IMR-90 (cell line): ENCODE data around the gene CEP70. TPM values are rescaled to one million over a fixed set of nuclear protein-coding genes. Genes with fewer than 3 reads are reported as not detected.

Experiments
- ATAC-seq: fragments of 200-7000 bp; cut with Tn5 transposase; 2 replicates; pipeline ENCODE4 v1.9.1; 2020; ENCODE audit warnings: low read depth, mild to moderate bottlenecking, moderate library complexity
- BruUV-seq: library from RNA; stranded (reverse); fragments of 400-500 nt; replicated peaks from 2 replicates; lab custom pipeline; 2021; lab: Mats Ljungman, UMichigan
- CTCF ChIA-PET: fragments of 300-600 bp; formaldehyde crosslinking; extraction: SDS; loops from one replicate; lab custom pipeline; 2021; ENCODE audit warnings: antibody characterized with exemption; lab: Yijun Ruan, JAX
- POLR2A ChIA-PET: fragments of 300-600 bp; sonication (Branson Sonifier 250); formaldehyde crosslinking; loops from one replicate; lab custom pipeline; 2022; ENCODE audit warnings: antibody characterized with exemption; ENCODE audit not compliant: unreplicated experiment; lab: Charles Lee
- DNase-seq: peaks from one replicate; pipeline ENCODE4 v3.0.0; 2013
- H2AFZ ChIP-seq: replicated peaks from 2 replicates; pipeline ENCODE3; 2013; ENCODE audit warnings: low read length, mild to moderate bottlenecking; ENCODE audit not compliant: poor library complexity
- H2AK5ac ChIP-seq: 2 replicates; pipeline ENCODE4 v1.6.1; 2013; ENCODE audit warnings: low read depth, low read length, inconsistent platforms
- H2AK9ac ChIP-seq: replicated peaks from 2 replicates; pipeline ENCODE3; 2013; ENCODE audit warnings: mild to moderate bottlenecking, low read depth, low read length, moderate library complexity; ENCODE audit not compliant: poor library complexity
- H2BK120ac ChIP-seq: 2 replicates; pipeline ENCODE4 v1.6.1; 2013; ENCODE audit warnings: low read depth, low read length, inconsistent platforms
- H2BK15ac ChIP-seq: 3 replicates; pipeline ENCODE4 v1.6.1; 2013; ENCODE audit warnings: low read depth, low read length, inconsistent platforms
- H2BK20ac ChIP-seq: 2 replicates; pipeline ENCODE4 v1.6.1; 2013; ENCODE audit warnings: low read depth, mild to moderate bottlenecking, inconsistent platforms, low read length, moderate library complexity
- H2BK5ac ChIP-seq: 2 replicates; pipeline ENCODE4 v1.6.1; 2013; ENCODE audit warnings: mild to moderate bottlenecking, low read depth, low read length, inconsistent platforms; ENCODE audit not compliant: poor library complexity, severe bottlenecking
- H3K14ac ChIP-seq: replicated peaks from 2 replicates; pipeline ENCODE4 v1.6.1; 2013; ENCODE audit warnings: low read depth, low read length, inconsistent platforms
- H3K18ac ChIP-seq: 2 replicates; pipeline ENCODE4 v1.6.1; 2013; ENCODE audit warnings: low read depth, low read length, control low read depth
- H3K23ac ChIP-seq: 2 replicates; pipeline ENCODE4 v1.6.1; 2013; ENCODE audit warnings: low read depth, low read length, inconsistent platforms
- H3K27ac ChIP-seq: 2 replicates; pipeline ENCODE4 v1.5.1; 2013; ENCODE audit warnings: mild to moderate bottlenecking, control low read depth, low read length; ENCODE audit not compliant: insufficient read depth
- H3K27me3 ChIP-seq: 2 replicates; pipeline ENCODE4 v1.6.1; 2013; ENCODE audit warnings: low read length; ENCODE audit not compliant: control insufficient read depth, insufficient read depth
- H3K36me3 ChIP-seq: 2 replicates; pipeline ENCODE4 v1.6.1; 2013; ENCODE audit warnings: low read length, mixed read lengths; ENCODE audit not compliant: control insufficient read depth, insufficient read depth
- H3K4ac ChIP-seq: 2 replicates; pipeline ENCODE4 v1.6.1; 2013; ENCODE audit warnings: low read depth, low read length, inconsistent platforms
- H3K4me1 ChIP-seq: 2 replicates; pipeline ENCODE4 v1.6.1; 2013; ENCODE audit warnings: low read length, mixed read lengths; ENCODE audit not compliant: control insufficient read depth, insufficient read depth
- H3K4me2 ChIP-seq: 2 replicates; pipeline ENCODE4 v1.6.1; 2013; ENCODE audit warnings: low read depth, mild to moderate bottlenecking, control low read depth, low read length, moderate library complexity
- H3K4me3 ChIP-seq: 2 replicates; pipeline ENCODE4 v1.5.1; 2013; ENCODE audit warnings: low read depth, mild to moderate bottlenecking, control low read depth, low read length, moderate library complexity; ENCODE audit not compliant: insufficient read depth
- H3K56ac ChIP-seq: 2 replicates; pipeline ENCODE4 v1.6.1; 2013; ENCODE audit warnings: low read length, inconsistent platforms; ENCODE audit not compliant: insufficient read depth; ENCODE audit errors: extremely low read depth
- H3K79me1 ChIP-seq, 2 experiments: 2 replicates each; pipeline ENCODE4 v1.6.1; 2013; ENCODE audit warnings: low read length in 2 of 2, inconsistent platforms in 1 of 2, low read depth in 1 of 2
- H3K9ac ChIP-seq: 2 replicates; pipeline ENCODE4 v1.6.1; 2013; ENCODE audit warnings: low read depth, low read length, control low read depth
- H3K9me1 ChIP-seq: 2 replicates; pipeline ENCODE4 v1.6.1; 2013; ENCODE audit warnings: low read length, inconsistent platforms; ENCODE audit not compliant: insufficient read depth
- H3K9me3 ChIP-seq: 2 replicates; pipeline ENCODE4 v1.6.1; 2013; ENCODE audit warnings: low read length; ENCODE audit not compliant: control insufficient read depth, insufficient read depth
- H4K20me1 ChIP-seq: 2 replicates; pipeline ENCODE4 v1.6.1; 2013; ENCODE audit warnings: low read length, inconsistent platforms; ENCODE audit not compliant: insufficient read depth
- H4K5ac ChIP-seq: 2 replicates; pipeline ENCODE4 v1.6.1; 2013; ENCODE audit warnings: mild to moderate bottlenecking, low read depth, low read length, control low read depth
- H4K8ac ChIP-seq, 2 experiments: 2 replicates each; pipeline ENCODE4 v1.6.1; 2013; ENCODE audit warnings: low read depth in 2 of 2, low read length in 2 of 2, control low read depth in 1 of 2, inconsistent platforms in 1 of 2
- H4K91ac ChIP-seq: 2 replicates; pipeline ENCODE4 v1.6.1; 2013; ENCODE audit warnings: low read depth, low read length, inconsistent platforms; ENCODE audit not compliant: insufficient read depth
- BHLHE40 ChIP-seq: fragments of 150-350 bp; IDR thresholded peaks from 2 replicates; pipeline ENCODE4 v1.6.1; 2016; ENCODE audit warnings: mild to moderate bottlenecking, low read depth, low read length
- CEBPB ChIP-seq: IDR thresholded peaks from 2 replicates; pipeline ENCODE4 v1.6.1; 2012; ENCODE audit warnings: low read depth, low read length, improper control_type of control experiment
- CHD1 ChIP-seq: IDR thresholded peaks from 2 replicates; pipeline ENCODE4 v1.6.1; 2012; ENCODE audit warnings: low read depth, low read length, improper control_type of control experiment
- ELK1 ChIP-seq: fragments of 150-350 bp; IDR thresholded peaks from 2 replicates; pipeline ENCODE4 v1.6.1; 2016; ENCODE audit warnings: low read depth, mild to moderate bottlenecking, low read length, moderate library complexity, borderline replicate concordance
- FOS ChIP-seq: fragments of 150-350 bp; IDR thresholded peaks from 2 replicates; pipeline ENCODE4 v1.6.1; 2016; ENCODE audit warnings: low read depth, low read length
- MAFK ChIP-seq: IDR thresholded peaks from 2 replicates; pipeline ENCODE4 v1.6.1; 2012; ENCODE audit warnings: low read depth, low read length, improper control_type of control experiment
- MAZ ChIP-seq: IDR thresholded peaks from 2 replicates; pipeline ENCODE4 v1.6.1; 2012; ENCODE audit warnings: low read depth, mild to moderate bottlenecking, low read length, improper control_type of control experiment, moderate library complexity, borderline replicate concordance
- MXI1 ChIP-seq: IDR thresholded peaks from 2 replicates; pipeline ENCODE4 v1.6.1; 2012; ENCODE audit warnings: low read depth, mild to moderate bottlenecking, low read length, moderate library complexity, borderline replicate concordance
- NFE2L2 ChIP-seq: fragments of 150-350 bp; IDR thresholded peaks from 2 replicates; pipeline ENCODE4 v1.6.1; 2016; ENCODE audit warnings: low read depth, mild to moderate bottlenecking, low read length
- POLR2A ChIP-seq: IDR thresholded peaks from 2 replicates; pipeline ENCODE4 v1.6.1; 2012; ENCODE audit warnings: mild to moderate bottlenecking, low read depth, low read length
- RAD21 ChIP-seq: IDR thresholded peaks from 2 replicates; pipeline ENCODE4 v1.6.1; 2012; ENCODE audit warnings: low read length, improper control_type of control experiment
- RCOR1 ChIP-seq: IDR thresholded peaks from 2 replicates; pipeline ENCODE4 v1.6.1; 2012; ENCODE audit warnings: mild to moderate bottlenecking, low read length, improper control_type of control experiment; ENCODE audit not compliant: insufficient replicate concordance
- RFX5 ChIP-seq: IDR thresholded peaks from 2 replicates; pipeline ENCODE4 v1.8.0; 2012; ENCODE audit warnings: low read depth, mild to moderate bottlenecking, low read length, moderate library complexity
- SMC3 ChIP-seq: fragments of 150-350 bp; IDR thresholded peaks from 2 replicates; pipeline ENCODE4 v1.6.1; 2016; ENCODE audit warnings: low read depth, mild to moderate bottlenecking, antibody characterized with exemption, low read length, moderate library complexity
- WGBS, 2 experiments: methylation state at CpG; one replicate each; pipeline versions ENCODE4 v1.1.5 to v1.1.7; 2013; ENCODE audit warnings: missing lambda C conversion rate in 2 of 2; ENCODE audit not compliant: insufficient read length in 1 of 2; ENCODE audit errors: extremely low coverage in 2 of 2; 5-methylcytosine and 5-hydroxymethylcytosine counted together
- dilution Hi-C: fragments of 300-500 bp; cut with HindIII; formaldehyde crosslinking; loops from one replicate; pipeline ENCODE4 v1.14.3; 2018; ENCODE audit warnings: low sequenced_read_pairs; ENCODE audit not compliant: unreplicated experiment
- in situ Hi-C: fragments of 300-500 bp; cut with MboI; formaldehyde crosslinking; loops from 3 replicates; pipeline ENCODE4 v1.14.3; 2019; ENCODE audit warnings: low sequenced_read_pairs, inconsistent platforms, mixed read lengths
- intact Hi-C: fragments of 100-400 bp; cut with micrococcal nuclease; formaldehyde crosslinking; loops from 2 replicates; pipeline ENCODE4 v1.10.0; 2022
- polyA plus RNA-seq, 3 experiments: library from polyadenylated mRNA; depleted of rRNA; stranded (reverse); fragments of >200 nt; gene quantifications; 2 replicates each; pipeline ENCODE4 v1.2.3, GENCODE V29; 2012; ENCODE audit warnings: low replicate concordance in 1 of 3
- total RNA-seq: library from RNA; depleted of rRNA; stranded (reverse); fragments of >200 nt; gene quantifications from 2 replicates; pipeline ENCODE4 v1.2.3, GENCODE V29; 2012
- TF ChIP-seq, protein P1 (sequence below): conservative IDR thresholded peaks from 2 replicates; pipeline ENCODE4 v1.5.1; 2012; ENCODE audit warnings: mild to moderate bottlenecking, low read depth, low read length, improper control_type of control experiment
- TF ChIP-seq, protein P2 (sequence below): fragments of 150-350 bp; IDR thresholded peaks from 2 replicates; pipeline ENCODE4 v1.6.1; 2017; ENCODE audit warnings: mild to moderate bottlenecking, antibody characterized with exemption, low read length, low read depth

The CEP70 gene
- total and polyA plus RNA-seq, 2 of the 4 experiments (the other 2 are of a cell fraction) = 4.6 to 11.1 TPM

- Histone ChIP-seq H3K23ac (no peak overlapping the region), H4K8ac (no peak overlapping the region), H3K9me3 (no peaks in the 10 kb centered on the region), H4K5ac (no peak overlapping the region), H2BK15ac (no peak overlapping the region), H3K27ac (no peak overlapping the region), H2AFZ (no peak overlapping the region), H4K20me1 (no peaks in the 10 kb centered on the region), H3K4me3 (no peak overlapping the region), H3K56ac (no peak overlapping the region), H2AK9ac (no peak overlapping the region), H3K4ac (no peak overlapping the region), H3K14ac (no peak overlapping the region), H3K9me1 (no peaks in the 10 kb centered on the region), H3K4me1 (no peaks in the 10 kb centered on the region), H2BK120ac (no peak overlapping the region), H2BK20ac (no peak overlapping the region), H3K36me3 (no peaks in the 10 kb centered on the region), H2AK5ac (no peak overlapping the region), H4K91ac (no peak overlapping the region), H3K9ac (no peak overlapping the region), H3K4me2 (no peak overlapping the region), H3K18ac (no peak overlapping the region), H2BK5ac (no peak overlapping the region), H3K79me1 (no peaks in the 10 kb centered on the region), H3K27me3 (peaks cover 4% of the 10 kb centered on the region)
- WGBS, 2 experiments = 100% methylated on average over 1 of the region's 1 CpG; no CpG with 5 or more reads in 1 of the 2 experiments
- in situ Hi-C loops = no loop called here
- TF ChIP-seq NFE2L2 = no peak
- TF ChIP-seq MAFK = no peak
- no peak for TF ChIP-seq RAD21
- TF ChIP-seq, protein P1, sequence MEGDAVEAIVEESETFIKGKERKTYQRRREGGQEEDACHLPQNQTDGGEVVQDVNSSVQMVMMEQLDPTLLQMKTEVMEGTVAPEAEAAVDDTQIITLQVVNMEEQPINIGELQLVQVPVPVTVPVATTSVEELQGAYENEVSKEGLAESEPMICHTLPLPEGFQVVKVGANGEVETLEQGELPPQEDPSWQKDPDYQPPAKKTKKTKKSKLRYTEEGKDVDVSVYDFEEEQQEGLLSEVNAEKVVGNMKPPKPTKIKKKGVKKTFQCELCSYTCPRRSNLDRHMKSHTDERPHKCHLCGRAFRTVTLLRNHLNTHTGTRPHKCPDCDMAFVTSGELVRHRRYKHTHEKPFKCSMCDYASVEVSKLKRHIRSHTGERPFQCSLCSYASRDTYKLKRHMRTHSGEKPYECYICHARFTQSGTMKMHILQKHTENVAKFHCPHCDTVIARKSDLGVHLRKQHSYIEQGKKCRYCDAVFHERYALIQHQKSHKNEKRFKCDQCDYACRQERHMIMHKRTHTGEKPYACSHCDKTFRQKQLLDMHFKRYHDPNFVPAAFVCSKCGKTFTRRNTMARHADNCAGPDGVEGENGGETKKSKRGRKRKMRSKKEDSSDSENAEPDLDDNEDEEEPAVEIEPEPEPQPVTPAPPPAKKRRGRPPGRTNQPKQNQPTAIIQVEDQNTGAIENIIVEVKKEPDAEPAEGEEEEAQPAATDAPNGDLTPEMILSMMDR = no peak
- TF ChIP-seq ELK1 = no peak
- TF ChIP-seq RFX5 = no peak
- TF ChIP-seq POLR2A = no peak
- TF ChIP-seq MAZ = no peak
- TF ChIP-seq RCOR1 = no peak
- TF ChIP-seq CEBPB = no peak
- no peak for TF ChIP-seq SMC3
- no peak for TF ChIP-seq CHD1
- no peak for TF ChIP-seq FOS
- TF ChIP-seq BHLHE40 = no peak
- no peak for TF ChIP-seq MXI1
- TF ChIP-seq, protein P2, sequence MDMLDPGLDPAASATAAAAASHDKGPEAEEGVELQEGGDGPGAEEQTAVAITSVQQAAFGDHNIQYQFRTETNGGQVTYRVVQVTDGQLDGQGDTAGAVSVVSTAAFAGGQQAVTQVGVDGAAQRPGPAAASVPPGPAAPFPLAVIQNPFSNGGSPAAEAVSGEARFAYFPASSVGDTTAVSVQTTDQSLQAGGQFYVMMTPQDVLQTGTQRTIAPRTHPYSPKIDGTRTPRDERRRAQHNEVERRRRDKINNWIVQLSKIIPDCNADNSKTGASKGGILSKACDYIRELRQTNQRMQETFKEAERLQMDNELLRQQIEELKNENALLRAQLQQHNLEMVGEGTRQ = no peak
- DNase-seq (no peak), ATAC-seq (no peak)
- dilution Hi-C loops = no loop called here
- intact Hi-C loops = no loop called here
- POLR2A ChIA-PET = no interaction called here
- CTCF ChIA-PET = interaction anchor here (0.7 kb wide), 1 partner anchor 8 kb away, joined by 3 read pairs; no protein-coding TSS in a partner anchor
- BruUV-seq = no TSS peak
These were observed 122.6 kb downstream of the CEP70 start for GRCh38 chr3:138471481-138471880.
